C4-2B (cell line): ENCODE results near the gene LRRC57.

Experiments
- ZFX ChIP-seq: fragments of 450-650 bp; IDR thresholded peaks from 2 replicates; pipeline ENCODE4 v1.6.1; 2017
- TF ChIP-seq, protein P1 (sequence below): fragments of 450-650 bp; conservative IDR thresholded peaks from 2 replicates; pipeline ENCODE4 v1.5.1; 2017; ENCODE audit warnings: mild to moderate bottlenecking

GRCh38 chr15:42578984-42579537, 30.5 kb upstream of the LRRC57 start:
- TF ChIP-seq, protein P1, sequence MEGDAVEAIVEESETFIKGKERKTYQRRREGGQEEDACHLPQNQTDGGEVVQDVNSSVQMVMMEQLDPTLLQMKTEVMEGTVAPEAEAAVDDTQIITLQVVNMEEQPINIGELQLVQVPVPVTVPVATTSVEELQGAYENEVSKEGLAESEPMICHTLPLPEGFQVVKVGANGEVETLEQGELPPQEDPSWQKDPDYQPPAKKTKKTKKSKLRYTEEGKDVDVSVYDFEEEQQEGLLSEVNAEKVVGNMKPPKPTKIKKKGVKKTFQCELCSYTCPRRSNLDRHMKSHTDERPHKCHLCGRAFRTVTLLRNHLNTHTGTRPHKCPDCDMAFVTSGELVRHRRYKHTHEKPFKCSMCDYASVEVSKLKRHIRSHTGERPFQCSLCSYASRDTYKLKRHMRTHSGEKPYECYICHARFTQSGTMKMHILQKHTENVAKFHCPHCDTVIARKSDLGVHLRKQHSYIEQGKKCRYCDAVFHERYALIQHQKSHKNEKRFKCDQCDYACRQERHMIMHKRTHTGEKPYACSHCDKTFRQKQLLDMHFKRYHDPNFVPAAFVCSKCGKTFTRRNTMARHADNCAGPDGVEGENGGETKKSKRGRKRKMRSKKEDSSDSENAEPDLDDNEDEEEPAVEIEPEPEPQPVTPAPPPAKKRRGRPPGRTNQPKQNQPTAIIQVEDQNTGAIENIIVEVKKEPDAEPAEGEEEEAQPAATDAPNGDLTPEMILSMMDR = no peak
- no peak for TF ChIP-seq ZFX
